COLO668 (cell line): ENCODE data around the gene AKAP8.
"Not testable (repeated sequence)": the region's sequence is repeated elsewhere in the genome, so short reads cannot be mapped to it uniquely, and the experiment has no call there.

ENCODE experiments used
- DNase-seq: peaks from one replicate; lab custom pipeline; 2025; ENCODE audit not compliant: unreplicated experiment; lab: John Stamatoyannopoulos, UW

The AKAP8 gene

DNA sequence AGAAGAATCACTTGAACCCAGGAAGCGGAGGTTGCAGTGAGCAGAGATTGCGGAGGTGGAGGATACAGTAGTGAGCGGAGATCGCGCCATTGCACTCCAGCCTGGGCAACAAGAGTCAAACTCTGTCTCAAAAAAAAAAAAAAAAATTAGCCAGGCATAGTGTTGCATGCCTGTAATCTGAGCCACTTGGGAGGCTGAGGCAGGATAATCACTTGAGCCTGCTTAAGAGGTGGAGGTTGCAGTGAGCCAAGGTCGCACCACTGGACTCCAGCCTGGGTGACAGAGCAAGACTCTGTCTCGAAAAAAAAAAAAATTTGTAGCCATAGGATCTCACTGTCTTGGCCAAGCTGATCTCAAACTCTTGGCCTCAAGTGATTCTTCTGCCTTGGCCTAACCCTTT is 43.6 kb downstream of the AKAP8 start:
- DNase-seq = not testable (repeated sequence)

DNA sequence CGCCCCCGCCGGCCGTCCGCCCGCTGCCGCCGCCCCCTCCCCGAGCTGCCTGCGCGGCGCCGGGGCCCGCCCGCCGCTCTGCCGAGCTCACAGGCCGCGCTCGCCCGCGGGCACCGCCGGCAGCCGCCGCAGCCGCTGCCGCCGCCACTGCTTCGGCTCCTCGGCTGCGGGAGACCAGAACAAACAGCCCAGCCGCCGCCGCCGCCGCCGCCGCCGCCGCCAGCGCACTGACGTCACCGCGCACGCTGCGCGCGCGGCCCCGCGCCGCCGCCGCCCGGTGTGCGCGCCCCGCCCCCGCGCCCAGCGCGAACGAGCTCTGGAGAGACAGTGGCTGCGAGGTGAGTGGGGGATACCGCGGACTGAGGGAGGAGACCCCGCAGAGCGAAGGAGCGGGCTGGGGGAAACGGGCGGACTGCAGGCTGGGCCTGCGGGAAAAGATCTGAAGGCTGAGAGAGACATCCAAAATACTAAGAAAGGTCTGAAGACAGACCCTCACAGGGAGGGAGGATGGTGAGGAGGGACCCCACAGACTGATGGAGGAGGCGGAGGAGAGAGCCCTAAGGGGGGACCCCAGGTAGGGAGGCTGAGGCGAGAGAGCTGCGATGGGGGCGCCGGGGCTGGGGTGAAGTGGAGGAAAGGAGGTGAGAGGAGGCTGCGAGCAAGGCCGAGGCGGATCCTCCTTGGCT is 47.1 kb downstream of the AKAP8 start, which contains the start of gene BRD4:
Gene BRD4, minus strand, starts transcription at position 229 of the 686 bp plus-strand sequence. CDS start 59,440 bp downstream, outside the sequence.
- DNase-seq = peak; percentile 76

DNA sequence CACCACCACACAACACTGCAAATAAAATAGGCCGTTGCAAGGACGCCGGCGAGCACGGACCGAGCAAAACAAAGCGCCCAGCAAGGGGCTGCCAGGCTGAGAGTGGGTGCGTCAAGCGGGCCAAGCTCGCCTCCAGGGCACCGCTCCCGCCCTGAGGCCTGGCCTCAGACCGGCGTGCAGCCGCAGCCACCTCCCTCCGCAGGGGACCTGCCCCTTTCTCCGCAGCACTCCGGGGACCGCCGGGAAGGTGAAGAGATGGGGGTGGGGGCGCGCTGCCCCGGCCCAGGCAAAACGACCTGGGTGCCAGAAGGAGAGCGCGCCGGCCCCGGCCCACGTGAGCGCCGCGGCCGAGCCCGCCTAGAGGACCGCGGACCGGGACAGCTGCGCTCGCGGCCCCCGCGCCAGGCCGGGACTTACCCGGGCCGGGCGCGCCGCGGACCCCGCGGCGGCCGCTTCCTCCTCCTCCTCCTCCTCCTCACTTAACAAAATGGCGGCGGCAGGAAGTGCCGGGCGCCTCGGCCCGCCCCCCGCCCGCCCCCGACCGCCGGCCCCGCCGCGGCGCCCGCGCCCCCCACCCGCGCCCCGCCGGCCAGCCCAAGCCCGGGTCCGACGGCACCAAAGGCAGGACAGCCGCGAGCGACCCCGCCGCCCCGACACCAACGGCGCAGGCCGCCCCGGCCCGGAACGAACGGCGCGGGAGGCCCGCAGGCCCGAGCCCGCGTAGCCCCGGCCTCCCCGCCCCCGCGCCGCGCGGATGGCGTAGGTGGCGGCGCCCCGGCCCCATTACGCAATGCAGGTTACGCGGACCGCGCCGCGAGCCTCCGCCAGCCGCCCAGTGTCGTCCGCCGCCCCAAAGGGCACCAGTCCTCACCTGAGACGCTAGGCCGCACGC is 47.9 kb downstream of the AKAP8 start:
- peak; percentile 60 for DNase-seq

- no peak for DNase-seq
These were observed 48.7 kb downstream of the AKAP8 start for GRCh38 chr19:15330801-15331418.

GRCh38 chr19:15328312-15328711 is 51.3 kb downstream of the AKAP8 start:
- no peak for DNase-seq

DNA sequence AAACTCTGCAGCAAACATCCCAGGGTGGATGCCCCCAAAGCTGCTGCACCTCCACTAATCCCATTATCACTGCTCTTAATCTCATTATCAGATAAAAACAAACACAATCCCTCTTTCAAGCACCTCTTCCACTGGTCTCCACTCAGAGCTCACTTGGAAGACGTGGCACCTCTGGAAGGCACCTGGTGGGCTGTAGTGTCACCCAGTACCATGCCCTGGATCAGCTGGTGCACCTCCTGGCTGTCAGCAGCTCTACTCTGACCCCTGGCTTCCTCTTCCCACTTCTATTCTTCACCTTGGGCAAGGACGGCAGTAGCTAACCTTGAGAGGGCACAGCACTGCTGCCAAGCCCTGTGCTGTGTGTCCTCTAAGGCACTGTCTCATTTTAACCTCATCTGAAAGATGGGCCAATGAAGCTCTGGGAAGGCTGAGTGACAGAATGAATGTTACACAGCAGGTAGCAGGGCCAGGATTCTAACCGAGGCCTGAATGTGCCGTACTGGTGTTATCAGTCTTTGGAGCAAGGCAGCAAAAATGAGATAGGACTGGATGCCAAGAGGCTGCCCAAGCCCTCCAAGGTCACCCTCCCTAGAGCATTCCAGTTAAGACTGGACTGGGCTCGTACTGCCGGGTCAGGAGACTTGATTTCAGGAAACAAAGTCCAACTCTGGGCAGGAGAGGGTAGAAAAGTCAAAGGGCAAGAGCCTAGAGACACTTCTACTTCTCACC is 54.6 kb downstream of the AKAP8 start:
- DNase-seq = no peak

DNA sequence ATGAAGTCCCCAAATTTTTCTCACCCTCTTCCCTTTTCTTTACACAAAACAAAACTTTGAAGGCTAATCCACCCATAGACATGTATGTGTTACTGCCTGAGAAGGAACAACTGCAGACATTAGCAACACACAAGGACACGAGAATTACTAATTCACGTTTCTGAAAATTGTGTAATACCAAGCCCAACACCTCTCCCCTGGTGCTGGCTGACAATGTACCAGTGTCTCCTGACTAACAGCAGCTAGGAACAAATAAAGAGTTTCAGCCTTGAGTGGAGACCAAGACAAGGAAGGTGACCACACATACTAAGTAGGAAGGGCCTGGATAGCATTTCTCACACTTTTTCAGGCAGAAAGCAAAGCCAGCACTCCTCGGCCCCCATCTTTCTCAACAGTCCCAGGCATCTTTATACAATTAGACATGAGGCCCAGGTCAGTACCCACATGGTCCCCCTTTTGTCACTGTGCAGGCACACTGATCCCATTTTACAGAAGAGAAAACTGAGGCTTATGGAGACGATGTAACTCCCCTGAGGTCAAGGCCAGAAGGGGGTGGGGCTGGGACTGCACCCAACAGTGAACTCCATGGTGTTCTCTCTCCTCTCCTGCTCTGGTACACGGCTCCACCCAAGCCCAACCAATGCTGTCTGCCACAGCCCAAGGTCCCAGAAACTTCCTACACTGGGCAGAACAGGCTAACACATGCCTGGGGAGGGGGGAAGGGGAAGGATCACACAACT is 55.9 kb downstream of the AKAP8 start:
- DNase-seq = no peak

GRCh38 chr19:15321739-15322138 is 57.8 kb downstream of the AKAP8 start:
- DNase-seq = no peak

DNA sequence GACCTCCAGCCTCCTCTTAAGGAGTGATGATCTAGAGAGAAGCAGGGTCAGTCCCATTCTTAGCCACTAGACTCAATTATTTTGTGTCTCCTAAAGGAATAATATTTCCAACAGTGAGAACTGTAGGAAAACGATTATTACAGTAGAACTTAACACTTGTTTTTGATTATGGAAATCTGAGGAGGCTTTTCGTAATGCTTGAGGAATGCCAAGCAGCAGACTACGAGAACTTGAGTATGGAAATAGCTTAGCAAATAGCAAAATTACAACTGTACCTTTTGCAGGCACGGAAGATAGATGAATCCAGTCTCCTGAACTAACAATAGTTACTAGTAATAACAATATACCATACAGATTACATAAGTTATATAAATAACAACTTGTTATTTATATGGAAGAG is 59.5 kb downstream of the AKAP8 start:
- DNase-seq = no peak

- no peak for DNase-seq
These were observed 61.3 kb downstream of the AKAP8 start for GRCh38 chr19:15318241-15318691.

DNA sequence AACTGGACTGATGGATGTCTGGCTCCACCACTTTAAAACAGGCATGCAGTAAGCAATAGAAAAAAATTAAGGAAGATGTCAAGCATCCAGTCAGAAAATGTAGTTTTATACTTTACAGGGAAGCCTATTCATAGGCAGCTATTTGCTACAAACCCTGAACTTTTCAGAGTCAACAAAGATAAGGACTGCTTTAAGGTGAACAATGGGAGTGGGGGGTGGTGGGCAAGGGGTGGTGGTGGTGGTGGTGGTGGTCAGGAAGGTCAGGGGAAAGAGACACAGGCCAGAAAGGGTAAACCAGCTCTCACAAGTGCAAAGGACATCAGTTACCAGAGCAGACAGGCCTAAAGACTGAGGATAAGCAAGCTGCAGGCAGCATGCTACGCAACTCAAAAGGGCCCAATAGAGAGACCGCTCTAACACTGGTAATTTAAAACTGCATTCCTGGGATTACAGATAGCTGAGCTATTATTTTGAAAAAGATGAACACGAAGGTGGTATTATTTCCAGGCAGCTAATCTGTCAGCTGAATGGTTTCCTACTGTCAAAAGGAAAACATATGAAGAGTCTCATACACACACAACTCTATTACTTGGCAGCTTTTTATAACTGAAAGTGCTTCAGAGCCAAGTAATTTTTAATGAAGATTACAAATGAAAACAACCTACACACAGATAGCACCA is 62.1 kb downstream of the AKAP8 start:
- DNase-seq = no peak

- no peak for DNase-seq
These were observed 63.1 kb downstream of the AKAP8 start for GRCh38 chr19:15316498-15316897.

DNA sequence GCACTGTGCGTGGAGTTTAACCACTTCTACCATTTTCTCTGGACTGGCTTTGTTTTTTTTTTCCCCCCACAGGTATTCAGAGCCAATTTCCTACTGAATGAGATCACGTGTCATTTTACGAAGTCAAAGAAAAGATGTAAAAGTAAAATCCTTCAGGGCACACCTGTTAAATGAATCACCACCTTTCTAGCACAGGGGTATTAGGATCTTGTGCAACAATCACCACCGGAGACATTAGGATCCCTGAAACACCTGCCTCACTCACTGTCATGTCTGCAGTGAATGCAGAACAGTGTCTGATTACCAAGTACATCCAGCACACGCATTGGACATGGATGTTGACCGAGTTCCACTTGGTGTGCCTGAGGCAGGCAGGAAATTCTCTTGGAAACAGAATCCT is 64.5 kb downstream of the AKAP8 start:
- DNase-seq = peak; percentile 64

DNA sequence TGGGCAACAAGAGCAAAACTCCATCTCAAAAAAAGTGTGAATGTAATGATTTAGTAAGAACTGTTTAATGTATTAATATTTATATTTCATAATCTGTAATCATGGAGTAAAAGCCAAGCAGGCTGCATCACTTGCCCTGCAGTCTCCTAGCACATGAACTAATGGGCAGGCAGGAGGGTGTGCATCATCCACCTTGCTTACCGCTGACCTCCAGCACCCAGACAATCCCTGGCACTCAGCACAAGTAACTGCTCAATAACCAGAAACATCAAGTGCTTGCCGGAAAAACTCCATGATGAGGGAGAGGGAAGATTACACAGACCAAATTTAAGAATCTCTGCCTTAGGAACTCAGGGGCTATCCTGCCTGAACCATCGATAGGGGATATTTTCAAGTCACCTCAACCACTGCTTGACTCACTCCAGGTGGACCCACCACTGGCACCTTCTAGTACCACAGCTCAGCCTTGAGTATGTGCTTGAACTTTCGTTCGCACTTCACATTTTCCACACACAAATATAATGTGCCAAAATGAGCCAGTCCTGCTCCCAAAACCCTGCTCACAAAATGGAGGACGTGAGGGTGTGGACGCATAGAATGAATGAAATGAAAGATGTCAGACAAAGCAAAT is 65.8 kb downstream of the AKAP8 start:
- no peak for DNase-seq

DNA sequence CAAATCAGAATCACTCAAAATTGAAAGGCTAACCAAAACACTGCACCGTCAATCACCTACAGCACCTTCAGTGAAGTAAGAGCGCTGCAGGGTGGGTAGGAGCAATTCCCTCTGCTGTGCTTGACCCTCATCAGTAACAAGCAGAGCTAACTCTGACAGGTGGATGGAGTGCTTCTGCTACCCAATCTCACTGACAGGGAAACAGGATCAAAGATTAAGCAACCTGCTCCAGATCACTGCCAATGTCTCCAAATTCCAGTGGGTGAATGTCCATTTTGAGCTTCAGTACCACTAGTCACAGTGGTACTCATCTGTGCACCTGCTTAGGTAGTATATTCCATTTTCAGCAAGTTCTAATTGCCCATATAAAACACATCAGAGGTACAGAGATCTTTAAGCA is 72.4 kb downstream of the AKAP8 start:
- no peak for DNase-seq

DNA sequence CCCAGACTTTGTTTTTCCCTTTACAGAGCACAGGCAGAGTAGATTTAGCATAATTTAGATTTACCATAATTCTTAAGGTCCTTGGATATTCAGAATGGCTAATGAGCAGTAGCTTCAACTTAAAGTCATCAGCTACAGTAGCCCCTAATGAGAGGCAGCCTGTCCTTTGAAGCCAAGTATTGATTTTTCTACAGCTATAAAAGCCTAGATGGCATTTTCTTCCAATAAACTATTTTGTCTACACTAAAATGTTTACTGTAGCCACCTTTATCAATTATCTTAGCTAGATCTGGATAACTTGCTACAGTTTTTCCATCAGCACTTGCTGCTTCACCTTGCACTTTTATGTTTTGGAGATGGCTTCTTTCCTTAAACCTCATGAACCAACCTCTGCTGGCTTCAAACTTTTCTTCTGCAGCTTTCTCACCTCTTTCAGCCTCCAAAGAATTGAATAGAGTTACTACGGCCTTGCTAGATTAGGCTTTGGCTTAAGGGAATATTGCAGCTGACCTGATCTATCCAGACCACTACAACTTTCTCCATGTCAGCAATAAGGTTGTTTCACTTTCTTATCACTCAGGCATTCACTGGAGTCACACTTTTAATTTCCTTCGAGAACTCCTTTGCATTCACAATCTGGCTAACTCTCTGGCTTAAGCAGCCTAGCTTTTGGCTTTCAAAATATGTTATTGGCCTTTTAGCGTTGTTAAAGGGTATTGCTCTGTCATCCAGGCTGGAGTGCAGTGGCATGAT is 73.8 kb downstream of the AKAP8 start:
- DNase-seq = no peak

DNA sequence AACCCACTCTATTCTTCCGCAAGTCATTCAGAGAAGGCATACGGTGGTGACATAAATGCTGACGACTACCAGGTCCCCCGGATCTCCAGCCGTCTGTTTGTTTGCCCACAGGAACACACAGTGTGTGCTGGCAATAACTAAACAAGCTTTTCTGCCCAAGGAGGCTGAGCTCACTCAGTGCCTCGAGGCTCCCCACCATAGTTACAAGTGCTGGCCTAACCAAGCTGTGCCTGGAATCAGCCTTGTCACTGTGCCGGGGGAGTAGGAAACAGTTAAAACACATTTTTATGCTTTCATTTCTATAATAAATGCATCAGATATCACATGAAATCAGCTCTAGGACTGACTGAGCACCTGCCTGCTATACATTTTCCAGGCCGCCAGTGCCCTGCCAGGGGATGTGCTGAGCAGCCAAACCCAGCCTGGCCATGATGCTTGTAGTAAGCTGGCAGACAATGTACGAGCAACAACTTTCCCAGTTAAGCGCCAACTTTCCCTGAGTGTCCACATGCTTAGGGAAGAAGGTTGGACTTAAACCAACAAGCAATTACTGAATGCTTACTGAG is 75.4 kb downstream of the AKAP8 start:
- no peak for DNase-seq
